GM12865 (cell line): ENCODE measurements around the gene LHX3.

Experiments used
- DNase-seq: peaks from one replicate; pipeline ENCODE4 v3.0.0; 2010; ENCODE audit warnings: low read depth
- H3K4me3 ChIP-seq: 2 replicates; pipeline ENCODE4 v1.5.1; 2011; ENCODE audit warnings: mild to moderate bottlenecking, low read depth, low read length, control low read depth
- TF ChIP-seq, protein P1 (sequence below): IDR thresholded peaks from 2 replicates; pipeline ENCODE4 v1.5.1; 2011; ENCODE audit warnings: low read length, control low read depth, low read depth, inconsistent platforms; ENCODE audit not compliant: insufficient read depth; ENCODE audit errors: missing control alignments

The LHX3 gene

DNA sequence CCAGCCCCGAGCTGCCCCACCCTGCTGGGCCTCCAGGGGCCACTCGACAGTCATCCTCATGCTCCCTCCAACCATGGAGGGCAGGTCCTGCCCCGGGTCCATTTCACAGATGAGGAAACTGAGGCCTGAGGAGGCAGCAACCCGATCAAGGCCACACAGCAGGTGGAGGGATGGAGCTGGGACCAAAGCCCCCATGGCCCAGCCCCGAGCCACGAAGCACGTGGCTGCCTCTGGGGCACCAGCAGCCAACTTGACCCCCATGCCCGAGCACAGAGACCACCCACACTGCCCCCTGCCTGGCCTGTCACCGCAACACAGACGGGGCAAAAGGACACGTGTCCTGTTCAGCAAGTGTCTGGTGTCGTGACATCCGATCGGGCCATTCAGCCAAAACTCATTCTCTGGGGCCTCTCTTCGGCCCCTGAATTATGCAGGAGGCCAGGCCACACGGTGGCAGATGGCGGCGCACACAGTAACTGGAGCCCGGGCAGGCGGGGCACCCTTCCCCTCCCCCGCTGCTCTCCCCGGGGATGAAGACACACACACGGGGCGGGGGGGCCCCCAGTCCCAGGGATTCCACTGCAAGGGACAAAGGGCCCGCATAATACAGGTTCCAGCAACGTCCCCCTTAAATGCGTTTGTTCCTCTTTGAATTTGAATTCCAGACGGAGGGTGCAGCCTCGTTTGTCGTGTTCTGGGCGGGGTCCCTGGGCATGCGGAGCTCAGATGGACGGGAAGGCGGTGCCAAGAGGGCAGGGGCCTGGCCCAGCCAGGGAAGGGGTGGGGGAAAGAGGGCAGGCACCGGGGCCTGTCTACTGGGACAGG lies 56.8 kb downstream of the LHX3 start:
- no peak for DNase-seq
- no peak overlapping the region for H3K4me3 ChIP-seq
- TF ChIP-seq, protein P1, sequence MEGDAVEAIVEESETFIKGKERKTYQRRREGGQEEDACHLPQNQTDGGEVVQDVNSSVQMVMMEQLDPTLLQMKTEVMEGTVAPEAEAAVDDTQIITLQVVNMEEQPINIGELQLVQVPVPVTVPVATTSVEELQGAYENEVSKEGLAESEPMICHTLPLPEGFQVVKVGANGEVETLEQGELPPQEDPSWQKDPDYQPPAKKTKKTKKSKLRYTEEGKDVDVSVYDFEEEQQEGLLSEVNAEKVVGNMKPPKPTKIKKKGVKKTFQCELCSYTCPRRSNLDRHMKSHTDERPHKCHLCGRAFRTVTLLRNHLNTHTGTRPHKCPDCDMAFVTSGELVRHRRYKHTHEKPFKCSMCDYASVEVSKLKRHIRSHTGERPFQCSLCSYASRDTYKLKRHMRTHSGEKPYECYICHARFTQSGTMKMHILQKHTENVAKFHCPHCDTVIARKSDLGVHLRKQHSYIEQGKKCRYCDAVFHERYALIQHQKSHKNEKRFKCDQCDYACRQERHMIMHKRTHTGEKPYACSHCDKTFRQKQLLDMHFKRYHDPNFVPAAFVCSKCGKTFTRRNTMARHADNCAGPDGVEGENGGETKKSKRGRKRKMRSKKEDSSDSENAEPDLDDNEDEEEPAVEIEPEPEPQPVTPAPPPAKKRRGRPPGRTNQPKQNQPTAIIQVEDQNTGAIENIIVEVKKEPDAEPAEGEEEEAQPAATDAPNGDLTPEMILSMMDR, result no peak

DNA sequence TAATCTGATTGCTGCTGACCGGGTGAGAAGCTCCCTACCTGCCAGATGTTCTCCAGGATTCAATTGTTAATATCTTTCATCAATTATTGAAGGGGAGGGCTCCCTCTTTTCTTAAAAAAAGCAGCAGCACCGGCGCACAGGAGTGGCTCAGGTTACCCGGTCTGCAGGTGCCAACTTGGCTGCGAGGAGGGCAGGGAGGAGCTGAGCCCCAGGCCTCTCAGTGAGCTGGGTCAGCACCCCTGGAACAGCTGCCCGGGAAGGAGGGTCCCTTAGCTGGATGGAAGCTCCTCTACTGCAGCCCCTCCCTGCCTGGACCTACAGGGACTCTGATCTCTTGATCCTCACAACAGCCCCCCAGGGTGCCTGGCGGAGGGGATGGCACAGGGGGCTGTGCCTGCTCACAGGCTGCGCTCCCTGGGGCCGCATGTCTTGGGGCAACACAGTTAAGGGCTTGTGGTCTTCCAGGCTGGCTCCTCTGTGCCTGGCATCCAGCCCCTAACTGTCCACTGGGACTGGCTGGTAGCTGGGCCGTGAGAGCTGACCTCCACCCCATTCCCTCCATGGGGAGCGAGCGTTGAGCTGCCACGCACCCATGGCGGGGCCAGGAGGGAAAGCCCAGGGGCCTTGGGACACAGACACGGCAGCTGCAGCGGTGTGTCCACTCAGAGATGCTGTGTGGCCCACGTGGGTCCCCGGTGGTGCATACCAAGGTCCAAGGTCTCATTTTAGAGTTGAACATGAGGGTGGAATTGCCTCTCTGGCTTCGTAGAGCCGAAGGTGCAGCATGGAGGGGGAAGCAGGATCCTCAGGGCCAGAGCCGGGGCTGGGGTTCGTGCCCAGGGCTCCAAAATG lies 57.7 kb downstream of the LHX3 start:
- TF ChIP-seq, protein P1, result no peak
- no peak for DNase-seq
- H3K4me3 ChIP-seq, result no peak overlapping the region
